Coronary artery (tissue), 2 donors: Measurements from ENCODE around the gene JADE2.

Experiments
- DNase-seq: peaks from one replicate; pipeline ENCODE4 v3.0.0-alpha.2; 2017; ENCODE audit warnings: low spot score
- H3K27ac ChIP-seq, 2 donors: fragments of 200-600 bp; sonication (generic); one replicate each; pipeline ENCODE4 v1.5.1; 2016 to 2019
- H3K4me3 ChIP-seq: fragments of 200-600 bp; sonication (generic); 2 replicates; pipeline ENCODE4 v1.5.1; 2016; ENCODE audit warnings: mild to moderate bottlenecking, moderate library complexity
- TF ChIP-seq, protein P1 (sequence below): fragments of 200-600 bp; sonication (generic); IDR thresholded peaks from one replicate; pipeline ENCODE4 v1.5.1; 2019; ENCODE audit warnings: antibody characterized with exemption

The JADE2 gene

DNA sequence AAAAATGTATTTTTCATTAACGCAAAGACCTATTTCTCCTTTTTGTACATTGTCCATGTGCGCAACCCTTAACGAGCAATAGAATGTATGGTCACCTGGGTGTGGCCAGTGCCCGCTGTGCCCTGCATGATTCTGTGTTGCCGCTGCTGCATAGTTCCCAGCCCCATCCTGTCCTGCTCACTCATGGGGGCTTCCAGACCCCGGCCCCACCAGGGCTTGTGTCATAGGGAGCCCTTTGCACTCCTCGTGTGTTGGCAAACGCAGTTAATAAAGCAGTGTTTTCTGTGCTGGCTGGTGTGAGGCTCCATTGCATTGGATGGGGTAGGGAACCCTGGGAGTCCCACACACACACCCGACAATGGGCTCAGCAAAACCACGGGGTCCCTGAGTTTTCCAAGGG is 57.5 kb downstream of the JADE2 start:
- DNase-seq: peak; percentile 57
- TF ChIP-seq, protein P1, sequence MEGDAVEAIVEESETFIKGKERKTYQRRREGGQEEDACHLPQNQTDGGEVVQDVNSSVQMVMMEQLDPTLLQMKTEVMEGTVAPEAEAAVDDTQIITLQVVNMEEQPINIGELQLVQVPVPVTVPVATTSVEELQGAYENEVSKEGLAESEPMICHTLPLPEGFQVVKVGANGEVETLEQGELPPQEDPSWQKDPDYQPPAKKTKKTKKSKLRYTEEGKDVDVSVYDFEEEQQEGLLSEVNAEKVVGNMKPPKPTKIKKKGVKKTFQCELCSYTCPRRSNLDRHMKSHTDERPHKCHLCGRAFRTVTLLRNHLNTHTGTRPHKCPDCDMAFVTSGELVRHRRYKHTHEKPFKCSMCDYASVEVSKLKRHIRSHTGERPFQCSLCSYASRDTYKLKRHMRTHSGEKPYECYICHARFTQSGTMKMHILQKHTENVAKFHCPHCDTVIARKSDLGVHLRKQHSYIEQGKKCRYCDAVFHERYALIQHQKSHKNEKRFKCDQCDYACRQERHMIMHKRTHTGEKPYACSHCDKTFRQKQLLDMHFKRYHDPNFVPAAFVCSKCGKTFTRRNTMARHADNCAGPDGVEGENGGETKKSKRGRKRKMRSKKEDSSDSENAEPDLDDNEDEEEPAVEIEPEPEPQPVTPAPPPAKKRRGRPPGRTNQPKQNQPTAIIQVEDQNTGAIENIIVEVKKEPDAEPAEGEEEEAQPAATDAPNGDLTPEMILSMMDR: no peak

DNA sequence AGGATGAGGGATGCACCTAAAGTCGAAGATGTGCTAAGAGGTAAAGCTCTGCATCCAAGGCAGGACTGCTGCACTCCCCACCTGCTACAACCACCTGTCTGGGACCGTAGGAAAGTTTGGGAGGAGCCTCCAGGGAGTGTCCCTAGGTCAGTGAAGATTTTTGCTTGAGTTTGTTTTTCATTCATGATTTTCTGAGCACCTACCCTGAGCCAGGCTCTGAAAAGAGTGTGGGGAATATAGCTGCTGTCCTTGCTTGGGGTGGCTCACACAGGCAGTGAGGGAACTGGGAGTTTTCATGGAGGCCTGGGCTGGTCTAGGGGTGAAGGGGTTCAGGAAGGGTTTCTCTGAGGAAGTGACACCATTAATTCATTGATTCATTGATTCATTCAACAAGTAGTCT is 58.3 kb downstream of the JADE2 start:
- TF ChIP-seq, protein P1: no peak
- peak; percentile 62 for DNase-seq
- Histone ChIP-seq H3K27ac (no peak overlapping the region), H3K4me3 (no peak overlapping the region)

More for the DNA sequence above, 57.5 kb downstream of the JADE2 start:
- Histone ChIP-seq H3K27ac (no peak overlapping the region), H3K4me3 (no peak overlapping the region)

DNA sequence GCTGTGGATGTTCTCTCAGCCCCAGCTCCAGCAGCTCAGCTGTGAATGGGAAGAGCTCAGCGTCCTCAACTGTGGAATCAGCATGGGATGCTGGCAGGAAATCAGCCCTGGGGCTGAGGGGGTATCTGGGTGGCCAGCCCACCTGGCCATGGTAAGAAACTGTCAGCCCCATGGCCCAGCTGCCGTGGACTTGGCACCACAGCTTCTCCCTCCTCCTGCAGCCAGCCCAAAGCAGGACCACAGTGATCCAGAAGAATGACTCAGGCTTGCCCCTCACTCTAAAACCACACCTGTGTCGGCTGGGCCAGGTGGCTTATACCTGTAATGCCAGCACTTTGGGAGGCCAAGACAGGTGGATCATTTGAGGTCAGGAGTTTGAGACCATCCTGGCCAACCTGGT is 59.2 kb downstream of the JADE2 start:
- TF ChIP-seq, protein P1: no peak
- Histone ChIP-seq H3K4me3 (no peak overlapping the region), H3K27ac (no peak overlapping the region)
- peak; percentile 41 for DNase-seq

DNA sequence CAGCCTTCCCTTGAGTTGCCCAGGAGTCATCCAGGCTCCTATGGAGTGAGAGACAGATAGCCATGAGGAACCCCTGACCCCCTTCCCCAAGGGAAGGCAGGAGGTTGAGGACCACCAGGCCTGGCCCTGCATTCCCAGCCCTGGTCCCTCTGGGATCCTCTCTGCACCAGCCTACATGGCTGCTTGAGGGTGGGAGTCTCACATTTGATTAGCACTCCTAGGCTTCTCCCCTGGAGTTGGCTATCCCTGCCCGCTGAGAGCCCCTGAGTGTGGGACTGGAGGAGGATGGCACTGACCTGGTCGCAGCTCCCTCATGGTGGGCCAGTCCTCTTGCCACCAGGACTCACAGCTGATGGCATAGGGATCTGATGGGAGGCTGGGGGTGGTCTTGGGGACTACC is 60.5 kb downstream of the JADE2 start:
- Histone ChIP-seq H3K27ac (no peak overlapping the region), H3K4me3 (no peak overlapping the region)
- peak; percentile 64 for DNase-seq
- TF ChIP-seq, protein P1: no peak

DNA sequence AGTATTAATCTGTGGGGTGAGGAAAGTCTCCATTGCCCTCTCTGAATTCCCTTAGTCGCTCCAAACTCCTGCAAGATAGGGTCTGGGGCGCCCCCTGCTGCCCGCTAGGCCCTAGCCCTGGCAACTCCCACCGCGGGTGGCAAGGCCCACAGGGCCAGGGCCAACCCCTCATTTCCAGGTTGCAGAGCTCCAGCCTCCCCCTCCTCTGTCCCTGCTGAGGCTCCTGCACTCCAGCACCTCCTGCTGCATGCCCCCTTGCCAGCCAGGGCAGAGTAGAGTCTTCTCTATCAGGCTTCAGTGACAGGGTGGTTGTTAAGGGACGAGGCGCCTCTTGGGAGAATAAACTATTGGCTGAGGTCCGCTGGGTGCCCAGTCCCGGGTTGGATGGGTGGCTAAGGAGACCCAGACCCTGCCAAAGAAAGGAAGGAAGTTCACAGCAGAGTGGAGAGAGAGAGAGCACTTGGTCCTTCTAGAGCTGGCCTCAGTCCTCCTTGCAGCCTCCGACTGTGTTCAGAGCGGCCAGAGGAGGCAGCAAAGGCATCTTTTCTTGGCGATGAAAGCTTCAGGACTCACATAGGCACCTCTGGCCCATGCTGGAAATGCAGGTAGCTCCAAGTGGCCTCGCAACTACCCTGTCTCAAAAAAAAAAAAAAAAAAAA is 61.5 kb downstream of the JADE2 start:
- H3K27ac ChIP-seq: peak overlapping the region in 1 of 2 donors; percentile 52
- TF ChIP-seq, protein P1: peak; percentile 78
- DNase-seq: peak; percentile 87
- H3K4me3 ChIP-seq: peak overlapping the region; percentile 54

DNA sequence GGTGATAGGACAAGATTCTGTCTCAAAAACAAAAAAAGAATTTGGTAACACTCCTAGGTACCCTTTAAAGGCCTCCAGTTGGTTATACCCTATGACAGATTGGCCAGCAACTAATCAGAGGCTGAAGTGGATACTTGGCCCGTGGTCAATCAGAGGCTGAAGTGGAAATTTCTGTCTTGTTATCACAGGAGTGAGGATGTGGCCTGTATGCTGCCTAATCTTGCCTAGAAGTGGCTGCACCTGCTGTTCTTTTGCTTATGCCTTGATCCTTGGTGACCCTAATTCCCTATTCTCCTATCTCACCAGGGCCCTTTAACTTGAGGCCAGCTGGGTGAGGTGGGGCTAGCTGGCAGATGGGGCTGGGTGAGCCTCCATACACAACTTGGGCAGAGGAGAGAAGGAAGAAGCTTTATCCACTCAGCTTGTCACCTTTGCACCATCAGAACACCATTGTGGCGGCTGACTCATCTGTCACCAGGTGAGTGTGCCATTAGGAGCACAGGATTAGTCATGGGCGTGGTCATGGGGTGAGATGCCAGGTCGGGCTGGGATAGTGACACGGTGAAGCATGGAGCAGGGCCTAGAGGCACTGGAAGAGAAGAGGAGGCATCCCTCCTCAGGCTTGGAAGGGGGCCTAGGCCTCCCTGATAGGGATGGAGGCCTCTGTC is 65.7 kb downstream of the JADE2 start:
- DNase-seq: no peak
- H3K27ac ChIP-seq: no peak overlapping the region
- TF ChIP-seq, protein P1: no peak
- H3K4me3 ChIP-seq: no peak overlapping the region
